CD4-positive, alpha-beta T cell treated with Interleukin-6 for 4 hours (primary cell): Measurements from ENCODE around the gene ADPRHL1.

Source experiments
- DNase-seq: peaks from one replicate; pipeline ENCODE4 v3.0.0-alpha.2; 2020; ENCODE audit warnings: mixed read lengths

The ADPRHL1 gene

GRCh38 chr13:113367020-113367560 lies 86.2 kb downstream of the ADPRHL1 start:
- no peak for DNase-seq

GRCh38 chr13:113365971-113366588 lies 87.2 kb downstream of the ADPRHL1 start:
- DNase-seq: no peak

GRCh38 chr13:113365583-113365970 lies 87.7 kb downstream of the ADPRHL1 start:
- no peak for DNase-seq

GRCh38 chr13:113364901-113365582 lies 88.2 kb downstream of the ADPRHL1 start:
- DNase-seq: no peak

GRCh38 chr13:113364311-113364889 lies 88.9 kb downstream of the ADPRHL1 start:
- no peak for DNase-seq

- no peak for DNase-seq
These were observed 91.9 kb downstream of the ADPRHL1 start for GRCh38 chr13:113361406-113361805.

GRCh38 chr13:113360446-113360845 lies 92.8 kb downstream of the ADPRHL1 start:
- no peak for DNase-seq

- no peak for DNase-seq
These were observed 93.7 kb downstream of the ADPRHL1 start for GRCh38 chr13:113359571-113359970.

GRCh38 chr13:113358653-113359190 lies 94.6 kb downstream of the ADPRHL1 start:
- DNase-seq: no peak

GRCh38 chr13:113357529-113357928 lies 95.8 kb downstream of the ADPRHL1 start:
- no peak for DNase-seq

GRCh38 chr13:113356596-113356995 lies 96.7 kb downstream of the ADPRHL1 start:
- DNase-seq: no peak

GRCh38 chr13:113355621-113356020 lies 97.7 kb downstream of the ADPRHL1 start:
- no peak for DNase-seq

- no peak for DNase-seq
These were observed 98.3 kb downstream of the ADPRHL1 start for GRCh38 chr13:113354831-113355610.

- no peak for DNase-seq
These were observed 100.0 kb downstream of the ADPRHL1 start for GRCh38 chr13:113353254-113353653.

- no peak for DNase-seq
These were observed 101.7 kb downstream of the ADPRHL1 start for GRCh38 chr13:113351514-113352026.

- DNase-seq: no peak
These were observed 102.4 kb downstream of the ADPRHL1 start for GRCh38 chr13:113350938-113351335.

- DNase-seq: no peak
These were observed 103.0 kb downstream of the ADPRHL1 start for GRCh38 chr13:113350065-113350937.
